Heart left ventricle (tissue), 13 donors: ENCODE data around the gene OSGEP.
"Not testable (repeated sequence)": the region's sequence is repeated elsewhere in the genome, so short reads cannot be mapped to it uniquely, and the experiment has no call there.

Source experiments
- CTCF ChIP-seq, 12 donors: fragments of 200-600 bp; sonication (generic) in 4 of 12; IDR thresholded peaks; one replicate each; pipeline versions ENCODE4 v1.5.0 to v1.8.0; 2018 to 2022; ENCODE audit warnings: antibody characterized with exemption in 12 of 12, mild to moderate bottlenecking in 5 of 12
- POLR2A ChIP-seq, 2 donors: fragments of 450-650 bp; IDR thresholded peaks; one replicate each; pipeline ENCODE4 v1.6.1; 2017; ENCODE audit warnings: antibody characterized with exemption in 2 of 2, mild to moderate bottlenecking in 2 of 2, moderate library complexity in 2 of 2
- donor health status: ischemic (EF 13 %, LVEDD 7.1; RV severe dilation, severe dysfunction).
- donor health status: DM: no; HTN: yes; CAD: no.
- donor health status: DM: no; HTN: no; CAD: no.
- donor health status: ischemic (EF 25% LVEDD 6.9; RV normal size, moderate dysfunction).
- donor health status: ischemic (EF 25% LVEDD 5.7; RV mildly dilated, moderate dysfunction).
- donor health status: ischemic (EF 35%, LVEDD 5.7; RV mildly dilated, moderate dysfunction).
- donor health status: nonischemic (EF 11% LVEDD 7.7; RV severe dilation, severe dysfunction).
- donor health status: DM: yes; HTN: yes; CAD: no.
- donor health status: PGD.
- donor health status: ischemic (EF 29% LVEDD 5.4; RV normal size, mild dysfunction).
- donor health status: nonischemic (EF 23%, LVEDD 6.1; RV moderate dilation, normal function).

- TF ChIP-seq CTCF, POLR2A (IDR thresholded peaks at IDR 0.05): not testable (repeated sequence)
Measured at GRCh38 chr14:20452831-20453230, 1.8 kb downstream of the OSGEP start.
